HK-2 (cell line): ENCODE measurements around the gene HENMT1.

Experiments
- DNase-seq: peaks from one replicate; pipeline ENCODE4 v3.0.0-alpha.2; 2018; ENCODE audit not compliant: unreplicated experiment

Gene HENMT1

GRCh38 chr1:108627951-108628350, 32.9 kb downstream of the HENMT1 start:
- DNase-seq: no peak

GRCh38 chr1:108627256-108627655, 33.6 kb downstream of the HENMT1 start:
- DNase-seq: no peak

GRCh38 chr1:108624069-108624468, 36.8 kb downstream of the HENMT1 start:
- no peak for DNase-seq

- DNase-seq: no peak
Measured at GRCh38 chr1:108617724-108618056, 43.2 kb downstream of the HENMT1 start.

GRCh38 chr1:108617008-108617723, 43.7 kb downstream of the HENMT1 start:
- DNase-seq: no peak

GRCh38 chr1:108615544-108615943, 45.3 kb downstream of the HENMT1 start:
- DNase-seq: no peak

- DNase-seq: no peak
Measured at GRCh38 chr1:108612496-108612895, 48.4 kb downstream of the HENMT1 start.

- no peak for DNase-seq
Measured at GRCh38 chr1:108611984-108612383, 48.9 kb downstream of the HENMT1 start.

GRCh38 chr1:108610073-108610472, 50.8 kb downstream of the HENMT1 start:
- no peak for DNase-seq

GRCh38 chr1:108609483-108610049, 51.3 kb downstream of the HENMT1 start:
- no peak for DNase-seq

- DNase-seq: no peak
Measured at GRCh38 chr1:108606478-108606877, 54.4 kb downstream of the HENMT1 start.

- no peak for DNase-seq
Measured at GRCh38 chr1:108605633-108606032, 55.3 kb downstream of the HENMT1 start.

- no peak for DNase-seq
Measured at GRCh38 chr1:108601708-108602410, 59.0 kb downstream of the HENMT1 start.

GRCh38 chr1:108600504-108600903, 60.4 kb downstream of the HENMT1 start:
- no peak for DNase-seq

GRCh38 chr1:108598340-108598739, 62.6 kb downstream of the HENMT1 start:
- no peak for DNase-seq
